ENCODE measurements around the gene CCSER2.

Gene CCSER2

GRCh38 chr10:84453303-84453702 is 124.9 kb downstream of the CCSER2 start:
- DNase-seq (ENCODE audit: low read depth): no peak
- TF ChIP-seq CTCF (IDR thresholded peaks at IDR 0.05; ENCODE audit: insufficient read depth, low read depth, low read length, missing control alignments): no peak
- H3K4me3 ChIP-seq (ENCODE audit: low read depth, low read length): no peak overlapping the region

GRCh38 chr10:84456126-84456525 is 127.7 kb downstream of the CCSER2 start:
- H3K4me3 ChIP-seq (ENCODE audit: low read depth, low read length): no peak overlapping the region
- DNase-seq (ENCODE audit: low read depth): no peak
- TF ChIP-seq CTCF (IDR thresholded peaks at IDR 0.05; ENCODE audit: insufficient read depth, low read depth, low read length, missing control alignments): no peak

GRCh38 chr10:84460520-84460919 is 132.1 kb downstream of the CCSER2 start:
- TF ChIP-seq CTCF (IDR thresholded peaks at IDR 0.05; ENCODE audit: insufficient read depth, low read depth, low read length, missing control alignments): no peak
- DNase-seq (ENCODE audit: low read depth): no peak
- H3K4me3 ChIP-seq (ENCODE audit: low read depth, low read length): no peak overlapping the region

GRCh38 chr10:84469470-84469869 is 141.1 kb downstream of the CCSER2 start:
- no peak for DNase-seq (ENCODE audit: low read depth)
- no peak for TF ChIP-seq CTCF (IDR thresholded peaks at IDR 0.05; ENCODE audit: insufficient read depth, low read depth, low read length, missing control alignments)
- no peak overlapping the region for H3K4me3 ChIP-seq (ENCODE audit: low read depth, low read length)

GRCh38 chr10:84473136-84473535 is 144.7 kb downstream of the CCSER2 start:
- no peak for TF ChIP-seq CTCF (IDR thresholded peaks at IDR 0.05; ENCODE audit: insufficient read depth, low read depth, low read length, missing control alignments)
- no peak for DNase-seq (ENCODE audit: low read depth)
- no peak overlapping the region for H3K4me3 ChIP-seq (ENCODE audit: low read depth, low read length)

- no peak for DNase-seq (ENCODE audit: low read depth)
- no peak overlapping the region for H3K4me3 ChIP-seq (ENCODE audit: low read depth, low read length)
- no peak for TF ChIP-seq CTCF (IDR thresholded peaks at IDR 0.05; ENCODE audit: insufficient read depth, low read depth, low read length, missing control alignments)
Measured at GRCh38 chr10:84477398-84478128, 149.2 kb downstream of the CCSER2 start.

- no peak for TF ChIP-seq CTCF (IDR thresholded peaks at IDR 0.05; ENCODE audit: insufficient read depth, low read depth, low read length, missing control alignments)
- H3K4me3 ChIP-seq (ENCODE audit: low read depth, low read length): no peak overlapping the region
- DNase-seq (ENCODE audit: low read depth): no peak
Measured at GRCh38 chr10:84478151-84478550, 149.8 kb downstream of the CCSER2 start.

Data from GM12865 (cell line).